OCI-LY1 (cell line): ENCODE results near the gene LIPC.

Source experiments
- H2AFZ ChIP-seq: fragments of 200-600 bp; sonication (generic), shearing (Covaris generic); 2 replicates; pipeline ENCODE4 v1.6.0; 2014; ENCODE audit warnings: antibody characterized with exemption, mild to moderate bottlenecking, low read length
- H3F3A ChIP-seq: fragments of 200-600 bp; sonication (generic), shearing (Covaris generic); 2 replicates; pipeline ENCODE4 v1.6.0; 2014; ENCODE audit warnings: mild to moderate bottlenecking, antibody characterized with exemption, low read length, moderate library complexity; ENCODE audit not compliant: insufficient read depth
- H3K27ac ChIP-seq: fragments of 200-600 bp; sonication (generic); 2 replicates; pipeline ENCODE4 v1.5.1; 2014; ENCODE audit warnings: low read length, mixed run types, mild to moderate bottlenecking, low read depth; ENCODE audit not compliant: poor library complexity, severe bottlenecking
- H3K27me3 ChIP-seq: fragments of 200-600 bp; sonication (generic); 2 replicates; pipeline ENCODE4 v1.6.0; 2014; ENCODE audit warnings: antibody characterized with exemption, mild to moderate bottlenecking, low read length, moderate library complexity; ENCODE audit not compliant: insufficient read depth
- H3K36me3 ChIP-seq: fragments of 200-600 bp; sonication (generic); 2 replicates; pipeline ENCODE4 v1.6.1; 2014; ENCODE audit warnings: mild to moderate bottlenecking, antibody characterized with exemption, low read length, moderate library complexity, mixed read lengths; ENCODE audit not compliant: insufficient read depth
- H3K4me1 ChIP-seq: fragments of 200-600 bp; sonication (generic); 2 replicates; pipeline ENCODE4 v1.5.1; 2014; ENCODE audit warnings: mild to moderate bottlenecking, low read length, moderate library complexity; ENCODE audit not compliant: insufficient read depth, severe bottlenecking
- H3K4me2 ChIP-seq: fragments of 200-600 bp; sonication (generic), shearing (Covaris generic); 2 replicates; pipeline ENCODE4 v1.6.1; 2014; ENCODE audit warnings: low read length
- H3K4me3 ChIP-seq: fragments of 200-600 bp; sonication (generic); 2 replicates; pipeline ENCODE4 v1.5.1; 2014; ENCODE audit warnings: low read length, low read depth, mild to moderate bottlenecking, mixed read lengths; ENCODE audit not compliant: poor library complexity, severe bottlenecking
- H3K79me2 ChIP-seq: fragments of 200-600 bp; shearing (Covaris generic); 2 replicates; pipeline ENCODE4 v1.6.1; 2016; ENCODE audit warnings: mixed run types, low read length, mixed read lengths; ENCODE audit not compliant: insufficient read depth
- H3K9ac ChIP-seq: fragments of 200-600 bp; sonication (generic), shearing (Covaris generic); 2 replicates; pipeline ENCODE4 v1.6.1; 2014; ENCODE audit warnings: mild to moderate bottlenecking, low read length, mixed read lengths
- H3K9me2 ChIP-seq: fragments of 200-600 bp; sonication (generic), shearing (Covaris generic); 2 replicates; pipeline ENCODE4 v1.6.1; 2014; ENCODE audit warnings: low read depth, mild to moderate bottlenecking, low read length, mixed read lengths
- H3K9me3 ChIP-seq: fragments of 200-600 bp; shearing (Covaris generic); 2 replicates; pipeline ENCODE4 v1.6.1; 2014; ENCODE audit warnings: low read length, mixed read lengths
- H4K20me1 ChIP-seq: fragments of 200-600 bp; sonication (generic), shearing (Covaris generic); 2 replicates; pipeline ENCODE4 v1.6.0; 2016; ENCODE audit warnings: mild to moderate bottlenecking, low read length; ENCODE audit not compliant: insufficient read depth
- CTCF ChIP-seq: fragments of 200-600 bp; sonication (generic), shearing (Covaris generic); IDR thresholded peaks from 2 replicates; pipeline ENCODE4 v1.5.1; 2017; ENCODE audit warnings: mild to moderate bottlenecking, antibody characterized with exemption, low read length, moderate library complexity, mixed read lengths
- EZH2 ChIP-seq: fragments of 200-600 bp; sonication (generic), shearing (Covaris generic); IDR thresholded peaks from 2 replicates; pipeline ENCODE4 v1.8.0; 2017; ENCODE audit warnings: borderline replicate concordance, mixed run types, mild to moderate bottlenecking, antibody characterized with exemption, low read length, moderate library complexity, mixed read lengths

LIPC gene

GRCh38 chr15:58559904-58560588 is 128.3 kb downstream of the LIPC start:
- Histone ChIP-seq H3K4me1 (peaks cover 34% of the 10 kb centered on the region), H3F3A (no peaks in the 10 kb centered on the region), H2AFZ (no peak overlapping the region), H3K9me3 (no peaks in the 10 kb centered on the region), H3K4me2 (no peak overlapping the region), H3K36me3 (no peaks in the 10 kb centered on the region), H3K9ac (no peak overlapping the region), H3K27me3 (no peaks in the 10 kb centered on the region), H3K79me2 (no peaks in the 10 kb centered on the region), H3K4me3 (no peak overlapping the region), H4K20me1 (no peaks in the 10 kb centered on the region), H3K27ac (no peak overlapping the region), H3K9me2 (no peaks in the 10 kb centered on the region)
- TF ChIP-seq EZH2 (no peak), CTCF (no peak)

GRCh38 chr15:58561321-58561720 is 129.5 kb downstream of the LIPC start:
- Histone ChIP-seq H3K27me3 (no peaks in the 10 kb centered on the region), H3K36me3 (no peaks in the 10 kb centered on the region), H3K4me3 (no peak overlapping the region), H3K79me2 (no peaks in the 10 kb centered on the region), H3K9ac (no peak overlapping the region), H3K9me3 (no peaks in the 10 kb centered on the region), H3F3A (no peaks in the 10 kb centered on the region), H3K4me2 (no peak overlapping the region), H3K4me1 (peaks cover 28% of the 10 kb centered on the region), H3K9me2 (no peaks in the 10 kb centered on the region), H4K20me1 (no peaks in the 10 kb centered on the region), H3K27ac (no peak overlapping the region), H2AFZ (no peak overlapping the region)
- TF ChIP-seq EZH2 (no peak), CTCF (no peak)

GRCh38 chr15:58562135-58562534 is 130.3 kb downstream of the LIPC start:
- no peaks in the 10 kb centered on the region for H3K79me2 ChIP-seq
- no peak overlapping the region for H3K4me3 ChIP-seq
- H3K4me1 ChIP-seq, result peaks cover 22% of the 10 kb centered on the region
- no peaks in the 10 kb centered on the region for H3F3A ChIP-seq
- no peak overlapping the region for H3K4me2 ChIP-seq
- no peak overlapping the region for H2AFZ ChIP-seq
- H3K36me3 ChIP-seq, result no peaks in the 10 kb centered on the region
- no peaks in the 10 kb centered on the region for H3K27me3 ChIP-seq
- H4K20me1 ChIP-seq, result no peaks in the 10 kb centered on the region
- H3K9me2 ChIP-seq, result no peaks in the 10 kb centered on the region
- H3K27ac ChIP-seq, result no peak overlapping the region
- TF ChIP-seq EZH2, result no peak
- TF ChIP-seq CTCF, result no peak
- no peak overlapping the region for H3K9ac ChIP-seq
- no peaks in the 10 kb centered on the region for H3K9me3 ChIP-seq
